Ectodermal cell (in vitro differentiated cells): ENCODE data around the gene RCAN1.

Experiments
- H3K27ac ChIP-seq: 2 replicates; pipeline ENCODE4 v1.7.0; 2013; ENCODE audit warnings: mild to moderate bottlenecking, low read depth, low read length; ENCODE audit not compliant: insufficient read depth, poor library complexity, severe bottlenecking
- H3K27me3 ChIP-seq: 2 replicates; pipeline ENCODE4 v1.7.0; 2013; ENCODE audit warnings: mild to moderate bottlenecking, low read length; ENCODE audit not compliant: insufficient read depth, control insufficient read depth, poor library complexity, severe bottlenecking
- H3K36me3 ChIP-seq: one replicate; pipeline ENCODE4 v1.7.0; 2013; ENCODE audit warnings: low read length; ENCODE audit not compliant: control insufficient read depth, insufficient read depth
- H3K4me1 ChIP-seq: one replicate; pipeline ENCODE4 v1.7.0; 2013; ENCODE audit warnings: low read length; ENCODE audit not compliant: control insufficient read depth, insufficient read depth
- H3K4me3 ChIP-seq: 2 replicates; pipeline ENCODE4 v1.7.0; 2013; ENCODE audit warnings: low read depth, low read length, control low read depth; ENCODE audit not compliant: insufficient read depth
- H3K9me3 ChIP-seq: 2 replicates; pipeline ENCODE4 v1.7.0; 2013; ENCODE audit warnings: mild to moderate bottlenecking, low read length, moderate library complexity; ENCODE audit not compliant: control insufficient read depth
- WGBS, 2 experiments: methylation state at CpG; one replicate each; pipeline ENCODE4 v1.1.7; 2013; ENCODE audit warnings: missing lambda C conversion rate in 2 of 2; 5-methylcytosine and 5-hydroxymethylcytosine counted together

RCAN1 gene

DNA sequence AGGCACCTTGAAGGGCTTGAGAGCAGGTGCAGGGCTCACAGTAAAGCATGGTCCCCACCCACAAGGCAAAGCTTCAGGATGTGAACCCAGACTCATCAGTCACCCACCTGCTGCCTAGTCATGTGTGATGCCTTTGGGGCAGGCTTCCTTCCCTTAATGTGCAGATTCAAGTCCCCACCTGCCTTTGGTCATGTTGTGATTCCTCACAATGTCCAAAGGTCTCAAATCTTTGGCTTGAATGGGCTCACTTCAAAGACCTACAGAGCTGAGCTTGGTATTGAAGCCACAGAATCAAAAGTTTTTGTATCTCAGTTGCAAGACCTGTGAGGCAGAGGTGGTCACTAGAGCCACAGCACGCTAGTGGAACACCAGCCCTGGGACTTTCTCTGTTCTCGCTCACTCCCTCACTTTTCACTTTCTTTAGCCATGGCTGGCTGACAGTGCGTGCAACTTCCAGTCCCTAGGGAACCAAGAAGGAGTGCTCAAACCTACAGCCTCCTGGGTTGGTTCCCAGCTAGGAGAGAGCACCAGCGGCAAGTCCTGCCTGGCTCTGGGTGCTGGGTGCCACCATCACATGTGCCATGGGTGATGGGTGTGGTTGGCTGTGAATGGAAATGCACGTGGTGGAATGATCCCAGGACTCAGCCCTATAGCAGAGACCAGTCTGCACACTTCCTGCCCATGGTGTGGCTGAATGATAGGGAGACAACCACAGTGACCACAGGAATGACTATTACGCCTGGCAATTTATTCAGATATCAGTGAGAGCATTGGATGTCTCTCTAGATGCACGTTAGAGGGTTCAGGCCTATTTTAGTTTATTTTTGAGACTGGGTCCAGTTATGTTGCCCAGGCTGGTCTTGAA lies 27.5 kb upstream of the RCAN1 start:
- H3K9me3 ChIP-seq, result no peaks in the 10 kb centered on the region
- no peaks in the 10 kb centered on the region for H3K4me1 ChIP-seq
- no peaks in the 10 kb centered on the region for H3K36me3 ChIP-seq
- 91 to 93% methylated on average over 7 of the region's 7 CpGs for WGBS, 2 experiments
- no peaks in the 10 kb centered on the region for H3K27me3 ChIP-seq
- no peak overlapping the region for H3K27ac ChIP-seq
- H3K4me3 ChIP-seq, result no peak overlapping the region

DNA sequence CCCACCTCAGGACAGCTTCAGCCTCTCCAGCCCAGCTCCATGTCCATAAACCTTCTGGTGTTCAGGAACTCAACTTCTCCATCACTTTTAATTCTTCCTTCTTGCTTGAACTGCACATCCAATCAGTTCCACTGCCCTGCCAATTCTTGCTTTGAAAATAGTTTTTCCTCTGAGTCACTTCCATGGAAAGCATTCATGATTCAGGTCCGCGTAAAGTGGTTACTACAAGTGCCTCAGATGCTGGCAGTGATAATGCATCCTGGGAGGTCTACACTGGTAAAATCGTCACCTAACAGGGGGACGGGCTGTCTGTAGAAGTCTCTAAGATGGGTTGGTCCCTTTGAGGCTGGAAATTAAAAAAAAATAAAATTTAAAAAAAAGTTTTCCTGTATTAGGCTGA lies 25.9 kb upstream of the RCAN1 start:
- WGBS, 2 experiments, result 92 to 97% methylated on average over 4 of the region's 4 CpGs
- Histone ChIP-seq H3K4me1 (no peaks in the 10 kb centered on the region), H3K27ac (no peak overlapping the region), H3K27me3 (no peaks in the 10 kb centered on the region), H3K36me3 (no peaks in the 10 kb centered on the region), H3K4me3 (no peak overlapping the region), H3K9me3 (no peaks in the 10 kb centered on the region)

DNA sequence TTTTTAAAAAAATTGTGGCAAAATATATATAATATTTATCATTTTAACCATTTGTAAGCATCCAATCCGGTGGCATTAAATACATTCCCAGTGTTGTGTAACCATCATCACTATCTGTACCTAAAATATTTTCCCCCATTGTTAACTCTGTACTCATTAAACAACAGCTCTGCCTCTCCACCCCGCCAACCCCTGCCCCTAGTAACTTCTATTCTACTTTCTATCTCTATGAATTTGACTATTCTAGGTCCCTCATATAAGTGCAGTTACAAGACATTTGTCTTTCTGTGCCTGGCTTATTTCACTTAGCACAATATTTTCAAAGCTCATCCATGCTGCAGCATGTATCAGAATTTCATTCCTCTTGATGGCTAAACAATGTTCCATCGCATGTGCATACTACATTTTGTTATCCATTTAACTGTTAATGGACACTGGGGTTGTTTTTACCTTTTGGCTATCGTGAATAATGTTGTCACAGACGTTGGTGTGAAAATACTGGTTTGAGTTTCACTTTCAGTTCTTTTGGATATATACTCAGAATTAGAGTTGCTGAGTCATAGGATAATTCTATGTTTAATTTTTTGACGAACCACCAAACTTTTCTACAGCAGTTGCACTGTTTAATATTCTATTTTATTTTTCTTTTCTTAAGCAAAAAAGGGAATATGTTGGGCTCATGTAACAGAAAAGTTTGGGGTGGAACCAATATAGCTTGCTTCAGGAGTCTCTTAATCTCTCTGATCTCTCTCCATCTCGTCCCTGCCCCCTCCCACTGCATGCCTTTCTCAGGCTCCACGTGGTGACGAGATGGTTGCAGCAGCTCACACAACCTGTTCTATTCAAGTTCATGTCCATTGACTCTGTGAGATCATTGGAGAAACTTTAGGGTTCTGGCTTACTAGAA lies 25.2 kb upstream of the RCAN1 start:
- Histone ChIP-seq H3K36me3 (no peaks in the 10 kb centered on the region), H3K4me3 (no peak overlapping the region), H3K9me3 (no peaks in the 10 kb centered on the region), H3K4me1 (no peaks in the 10 kb centered on the region), H3K27me3 (no peaks in the 10 kb centered on the region), H3K27ac (no peak overlapping the region)
- 70 to 82% methylated on average over 8 to 9 of the region's 9 CpGs for WGBS, 2 experiments

DNA sequence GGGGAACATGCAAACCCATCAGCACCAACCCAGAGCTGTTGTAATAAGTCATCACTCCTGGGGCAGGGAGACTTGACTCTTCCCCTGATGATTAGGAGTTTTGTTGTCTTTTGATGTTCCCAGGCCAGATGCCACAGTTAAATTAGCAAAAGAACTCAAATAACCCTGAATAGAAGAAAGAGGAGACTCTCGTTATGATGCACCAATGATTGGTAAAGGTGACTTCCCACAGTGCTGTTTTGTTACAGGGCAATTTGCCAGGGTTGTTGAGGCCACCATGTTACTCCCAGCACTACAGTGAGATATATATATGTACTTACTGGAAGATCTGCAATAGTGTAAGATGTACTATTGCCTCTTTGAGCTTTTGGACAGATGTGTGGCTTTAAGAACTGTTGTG lies 24.3 kb upstream of the RCAN1 start:
- H3K4me3 ChIP-seq, result no peak overlapping the region
- no peaks in the 10 kb centered on the region for H3K4me1 ChIP-seq
- no peak overlapping the region for H3K27ac ChIP-seq
- H3K9me3 ChIP-seq, result no peaks in the 10 kb centered on the region
- WGBS, 2 experiments, result 85 to 92% methylated on average over 1 of the region's 1 CpG
- no peaks in the 10 kb centered on the region for H3K36me3 ChIP-seq
- H3K27me3 ChIP-seq, result no peaks in the 10 kb centered on the region

DNA sequence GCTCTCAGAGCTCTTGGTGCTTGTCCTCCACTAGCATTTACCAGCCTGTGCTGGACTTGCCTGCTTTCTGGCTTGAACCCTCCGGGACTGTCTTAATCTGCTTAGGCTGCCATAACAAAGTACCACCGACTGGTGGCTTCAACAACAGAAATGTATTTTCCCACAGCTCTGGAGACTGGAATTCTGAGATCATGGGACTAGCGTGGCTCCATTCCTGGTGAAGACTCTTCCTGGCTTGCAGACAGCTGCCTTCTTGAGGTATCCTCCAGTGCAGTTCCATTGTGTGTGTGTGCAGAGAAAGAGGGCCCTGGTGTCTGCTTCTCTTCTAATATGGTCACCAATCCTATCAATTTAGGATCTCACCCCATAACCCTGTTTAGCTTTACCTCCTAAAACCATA lies 22.0 kb upstream of the RCAN1 start:
- H3K9me3 ChIP-seq, result no peaks in the 10 kb centered on the region
- no peak overlapping the region for H3K4me3 ChIP-seq
- no peaks in the 10 kb centered on the region for H3K27me3 ChIP-seq
- 90 to 93% methylated on average over 3 of the region's 3 CpGs for WGBS, 2 experiments
- no peaks in the 10 kb centered on the region for H3K36me3 ChIP-seq
- H3K27ac ChIP-seq, result no peak overlapping the region
- no peaks in the 10 kb centered on the region for H3K4me1 ChIP-seq

DNA sequence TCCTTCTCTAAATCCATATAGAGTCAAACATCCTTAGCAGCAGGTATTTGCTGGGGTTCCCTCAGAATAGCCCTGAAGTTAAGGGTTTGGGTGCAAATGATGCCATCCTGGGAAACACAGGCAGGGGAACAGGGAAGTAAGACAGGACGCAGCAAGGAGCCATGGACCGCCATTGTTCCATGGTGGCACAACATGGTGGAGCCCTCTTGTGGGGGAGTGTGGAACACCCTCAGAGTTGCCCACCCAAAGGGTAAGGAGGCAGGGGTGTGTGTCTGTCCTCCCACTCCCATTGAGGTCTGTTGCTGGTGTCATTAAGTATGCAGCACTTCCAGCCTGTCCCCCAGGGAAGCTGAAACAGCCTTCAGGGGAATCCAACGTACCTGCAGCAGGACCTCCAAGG lies 20.4 kb upstream of the RCAN1 start:
- no peaks in the 10 kb centered on the region for H3K9me3 ChIP-seq
- no peak overlapping the region for H3K27ac ChIP-seq
- H3K4me3 ChIP-seq, result no peak overlapping the region
- no peaks in the 10 kb centered on the region for H3K4me1 ChIP-seq
- H3K36me3 ChIP-seq, result no peaks in the 10 kb centered on the region
- WGBS, 2 experiments, result 77 to 82% methylated on average over 3 of the region's 3 CpGs
- no peaks in the 10 kb centered on the region for H3K27me3 ChIP-seq

DNA sequence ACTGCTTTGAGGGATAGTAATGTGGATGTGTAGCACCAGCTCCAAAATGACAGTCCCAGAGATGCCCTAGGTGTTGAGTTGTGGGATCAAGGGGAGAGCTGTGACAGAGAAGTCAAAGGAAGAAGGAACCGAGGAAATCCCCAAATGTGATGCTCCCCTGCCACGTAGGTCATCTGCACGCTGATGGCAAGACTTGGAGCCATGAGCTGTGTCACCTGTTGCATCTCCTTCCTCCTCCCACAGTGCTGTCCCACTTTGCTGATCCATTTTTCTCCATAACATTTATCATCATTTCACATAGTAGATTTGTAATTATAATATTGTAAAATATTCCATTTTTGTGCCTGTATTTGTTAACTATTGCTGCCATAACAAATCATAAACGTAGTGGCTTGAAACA lies 17.6 kb upstream of the RCAN1 start:
- Histone ChIP-seq H3K9me3 (no peaks in the 10 kb centered on the region), H3K4me3 (no peak overlapping the region), H3K4me1 (no peaks in the 10 kb centered on the region), H3K27ac (no peak overlapping the region), H3K36me3 (no peaks in the 10 kb centered on the region), H3K27me3 (no peaks in the 10 kb centered on the region)
- 86 to 87% methylated on average over 4 of the region's 4 CpGs for WGBS, 2 experiments

DNA sequence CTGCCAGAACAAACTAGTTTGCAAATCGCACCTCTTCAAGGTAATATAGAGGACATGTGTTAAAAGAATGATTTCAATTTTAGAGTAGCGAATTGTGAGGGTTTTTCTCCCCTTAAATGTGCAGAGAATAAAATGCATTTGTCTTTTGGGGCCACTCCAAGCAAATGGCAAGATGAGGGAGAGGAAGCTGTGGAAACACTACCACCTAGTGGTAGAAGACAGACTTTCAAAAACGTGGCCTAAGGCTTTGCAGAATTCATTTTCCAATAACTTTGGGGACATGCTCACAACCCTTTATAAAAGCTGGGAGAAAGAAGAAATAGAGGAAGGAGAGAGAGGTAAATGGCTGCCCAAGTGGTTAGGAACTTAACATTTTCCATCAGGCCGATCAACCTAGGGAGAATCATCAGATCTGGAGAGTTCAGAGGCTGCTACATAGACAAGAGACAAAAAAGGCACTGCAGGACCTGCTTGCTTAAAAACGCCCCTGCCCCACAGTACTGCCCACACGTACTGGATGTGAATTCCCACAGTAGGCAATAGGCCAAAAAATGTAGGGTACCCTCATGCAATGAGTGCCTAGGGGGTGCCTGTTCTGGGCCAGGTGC lies 15.7 kb upstream of the RCAN1 start:
- Histone ChIP-seq H3K9me3 (no peaks in the 10 kb centered on the region), H3K27ac (no peak overlapping the region), H3K36me3 (no peaks in the 10 kb centered on the region), H3K27me3 (no peaks in the 10 kb centered on the region), H3K4me3 (no peak overlapping the region), H3K4me1 (no peaks in the 10 kb centered on the region)
- WGBS, 2 experiments, result 9 to 14% methylated on average over 6 of the region's 6 CpGs

DNA sequence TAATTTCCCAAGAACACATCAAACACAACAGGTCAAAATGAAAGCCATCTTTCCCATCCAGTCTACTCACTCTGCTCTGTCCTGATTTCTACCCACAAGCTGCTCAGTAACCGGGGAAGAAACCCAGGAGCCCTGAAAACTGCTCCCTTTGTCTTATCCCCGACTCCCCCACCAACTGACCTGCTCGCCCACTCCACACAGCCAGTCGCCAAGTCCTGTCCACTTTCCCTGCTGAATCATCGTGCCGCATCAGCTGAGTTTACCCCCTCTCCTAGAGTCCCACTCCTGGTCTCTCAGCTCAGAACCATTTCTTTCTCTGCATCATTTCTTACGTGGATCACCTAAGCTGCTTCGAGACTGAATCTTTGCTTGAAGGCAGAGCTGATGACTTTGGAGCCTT lies 11.2 kb upstream of the RCAN1 start:
- no peaks in the 10 kb centered on the region for H3K9me3 ChIP-seq
- WGBS, 2 experiments, result 91 to 94% methylated on average over 8 of the region's 8 CpGs
- H3K4me3 ChIP-seq, result no peak overlapping the region
- H3K36me3 ChIP-seq, result no peaks in the 10 kb centered on the region
- no peak overlapping the region for H3K27ac ChIP-seq
- H3K4me1 ChIP-seq, result no peaks in the 10 kb centered on the region
- no peaks in the 10 kb centered on the region for H3K27me3 ChIP-seq

DNA sequence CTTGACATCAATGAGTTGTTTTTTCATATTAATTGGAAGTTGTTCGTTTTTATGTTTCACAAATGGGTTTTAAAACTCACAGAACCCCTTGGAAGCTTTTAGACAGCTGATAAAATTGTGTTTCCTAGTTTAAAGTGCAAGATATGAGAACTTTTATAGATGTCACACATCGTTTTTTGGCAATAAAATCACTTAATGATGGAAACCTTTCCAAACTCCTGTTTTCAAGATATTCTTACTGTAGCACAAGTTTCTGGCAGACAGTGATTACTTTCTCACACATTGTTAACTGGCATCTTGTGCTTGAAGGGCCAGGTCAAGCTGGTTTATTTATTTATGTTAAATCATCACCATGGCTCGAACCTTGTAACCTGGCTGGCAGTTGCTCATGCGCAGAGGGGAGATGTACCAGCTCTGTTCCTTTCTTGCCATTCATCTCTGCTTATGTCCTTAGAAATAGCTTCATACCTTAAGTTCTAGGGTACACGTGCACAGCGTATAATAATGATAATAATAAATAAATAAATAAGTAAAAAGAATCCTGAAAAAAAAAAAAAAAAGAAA lies 10.2 kb upstream of the RCAN1 start:
- Histone ChIP-seq H3K27ac (no peak overlapping the region), H3K36me3 (no peaks in the 10 kb centered on the region), H3K9me3 (no peaks in the 10 kb centered on the region), H3K4me3 (no peak overlapping the region), H3K27me3 (no peaks in the 10 kb centered on the region), H3K4me1 (no peaks in the 10 kb centered on the region)
- 88 to 94% methylated on average over 4 of the region's 6 CpGs for WGBS, 2 experiments
